Ovary (tissue), 9 donors: ENCODE results near the gene KRTAP10-12. TPM values are rescaled to one million over a fixed set of nuclear protein-coding genes. Genes with fewer than 3 reads are reported as not detected.

ENCODE experiments used
- DNase-seq, 5 donors: peaks; one replicate each; pipeline ENCODE4 v3.0.0-alpha.2; 2019 to 2020
- H3K27ac ChIP-seq, 2 donors: fragments of 200-600 bp; one replicate each; pipeline versions ENCODE4 v1.5.1 to v1.8.0; 2019 to 2022
- H3K27me3 ChIP-seq: fragments of 200-600 bp; one replicate; pipeline ENCODE4 v1.8.0; 2022
- H3K36me3 ChIP-seq: fragments of 200-600 bp; sonication (generic); one replicate; pipeline ENCODE4 v1.5.1; 2019
- H3K4me1 ChIP-seq: one replicate; pipeline ENCODE4 v1.8.1; 2013; ENCODE audit warnings: mild to moderate bottlenecking, moderate library complexity; ENCODE audit not compliant: insufficient read depth
- H3K4me3 ChIP-seq: fragments of 200-600 bp; sonication (generic); one replicate; pipeline ENCODE4 v1.5.1; 2017
- H3K9me3 ChIP-seq, 2 donors: fragments of 200-600 bp in 1 of 2; sonication (generic) in 1 of 2; one replicate each; pipeline versions ENCODE4 v1.5.1 to v1.8.1; 2013 to 2019; ENCODE audit warnings: mild to moderate bottlenecking in 1 of 2, moderate library complexity in 1 of 2
- CTCF ChIP-seq, 3 donors: fragments of 450-650 bp in 2 of 3; fragments of 200-600 bp in 1 of 3; IDR thresholded peaks; one replicate each; pipeline versions ENCODE4 v1.5.1 to v1.8.0; 2016 to 2022; ENCODE audit warnings: antibody characterized with exemption in 3 of 3, mild to moderate bottlenecking in 1 of 3
- EP300 ChIP-seq: sonication (generic); formaldehyde crosslinking; IDR thresholded peaks from one replicate; pipeline ENCODE4 v1.6.1; 2017; ENCODE audit warnings: antibody characterized with exemption
- POLR2A ChIP-seq: fragments of 450-650 bp; IDR thresholded peaks from one replicate; pipeline ENCODE4 v1.6.1; 2017; ENCODE audit warnings: antibody characterized with exemption, mild to moderate bottlenecking, moderate library complexity
- WGBS, 3 donors: extraction: QIAGEN DNeasy Blood & Tissue Kit in 1 of 3; methylation state at CpG; one replicate each; pipeline versions ENCODE4 v1.1.5 to v1.1.7; 2013 to 2017; 5-methylcytosine and 5-hydroxymethylcytosine counted together
- intact Hi-C, 4 donors: fragments of 100-400 bp; cut with DNase I; formaldehyde crosslinking; loops; one replicate each; pipeline versions ENCODE4 v1.11.0 to v1.15.1; 2022 to 2023
- polyA plus RNA-seq, 2 donors: library from polyadenylated mRNA; stranded (reverse); fragments of 200-250 nt in 1 of 2; fragments of 350-450 nt in 1 of 2; fragmentation: Illumina TruSeq in 1 of 2; extraction: RNeasy Lipid Tissue Mini Kit (QIAGEN cat#74804) in 1 of 2; gene quantifications; one replicate each; pipeline ENCODE4 v1.2.3, GENCODE V29; 2013 to 2014
- total RNA-seq, 7 donors: library from RNA; depleted of rRNA in 2 of 7; stranded (reverse); fragments of >200 nt in 2 of 7; fragmentation: NEBNext Ultra II Directional in 3 of 7; extraction: Animal tissue kit (Norgen Biotek cat#: 25700) in 3 of 7; gene quantifications; one replicate each; pipeline versions ENCODE4 v1.1.0 to v1.2.4, GENCODE V29; 2016 to 2023
- donor health status: DM: no; HTN: no; CAD: no; lungs with moderate emphysema.
- donor health status: DM: no; HTN: no; CAD: no.
- donor health status: Bipolar disorder and iron deficiency.
- donor health status: DM: yes; HTN: yes; CAD: no.
- donor health status: DM: no; HTN: no; CAD: no.
- donor health status: DM: yes; HTN: yes; CAD: no.

The KRTAP10-12 gene
- total and polyA plus RNA-seq, 9 donors, result not detected

GRCh38 chr21:44681152-44681551 is 15.8 kb upstream of the KRTAP10-12 start:
- H3K27ac ChIP-seq, result no peak overlapping the region
- TF ChIP-seq CTCF (IDR thresholded peaks at IDR 0.05), result no peak
- no peak for TF ChIP-seq EP300
- TF ChIP-seq POLR2A, result no peak
- H3K27me3 ChIP-seq, result no peaks in the 10 kb centered on the region
- H3K4me1 ChIP-seq, result no peaks in the 10 kb centered on the region
- H3K4me3 ChIP-seq, result no peak overlapping the region
- no peak for DNase-seq
- H3K36me3 ChIP-seq, result no peaks in the 10 kb centered on the region
- intact Hi-C loops, result no loop called here
- WGBS, 3 donors, result 79 to 88% (median 85%) methylated on average over 11 of the region's 11 CpGs
- no peaks in the 10 kb centered on the region for H3K9me3 ChIP-seq

GRCh38 chr21:44681861-44682579 is 15.0 kb upstream of the KRTAP10-12 start, which contains the start of gene KRTAP12-1:
Gene KRTAP12-1, minus strand, starts transcription at chr21:44682163. Its CDS starts 40 bp downstream, at chr21:44682123.
- Histone ChIP-seq H3K36me3 (no peaks in the 10 kb centered on the region), H3K27ac (no peak within 1 kb of the TSS), H3K4me1 (no peaks in the 10 kb centered on the region), H3K9me3 (no peaks in the 10 kb centered on the region), H3K4me3 (no peak within 1 kb of the TSS), H3K27me3 (no peaks in the 10 kb centered on the region)
- no peak for TF ChIP-seq EP300
- no peak for TF ChIP-seq CTCF (IDR thresholded peaks at IDR 0.05)
- TF ChIP-seq POLR2A, result no peak
- intact Hi-C loops, result no loop called here
- 63 to 77% (median 71%) methylated on average over 23 of the region's 23 CpGs for WGBS, 3 donors
- no peak for DNase-seq

- H3K27me3 ChIP-seq, result no peaks in the 10 kb centered on the region
Measured at GRCh38 chr21:44682580-44683151, 14.3 kb upstream of the KRTAP10-12 start.

GRCh38 chr21:44684077-44684476 is 12.9 kb upstream of the KRTAP10-12 start:
- TF ChIP-seq EP300 (no peak), CTCF (IDR thresholded peaks at IDR 0.05) (no peak), POLR2A (no peak)
- no peaks in the 10 kb centered on the region for H3K27me3 ChIP-seq
- no peak overlapping the region for H3K27ac ChIP-seq
- H3K4me1 ChIP-seq, result no peaks in the 10 kb centered on the region
- H3K9me3 ChIP-seq, result no peaks in the 10 kb centered on the region
- 68 to 81% (median 73%) methylated on average over 7 of the region's 7 CpGs for WGBS, 3 donors
- H3K36me3 ChIP-seq, result no peaks in the 10 kb centered on the region
- intact Hi-C loops, result no loop called here
- no peak overlapping the region for H3K4me3 ChIP-seq
- no peak for DNase-seq

More at GRCh38 chr21:44682580-44683151, 14.3 kb upstream of the KRTAP10-12 start:
- intact Hi-C loops, result no loop called here
- Histone ChIP-seq H3K4me1 (no peaks in the 10 kb centered on the region), H3K27ac (no peak overlapping the region), H3K36me3 (no peaks in the 10 kb centered on the region), H3K9me3 (no peaks in the 10 kb centered on the region), H3K4me3 (no peak overlapping the region)
- no peak for DNase-seq
- WGBS, 3 donors, result 76 to 82% (median 76%) methylated on average over 15 of the region's 15 CpGs
- TF ChIP-seq CTCF (IDR thresholded peaks at IDR 0.05) (no peak), EP300 (no peak), POLR2A (no peak)
